ENCODE data around the gene ZC3H13.

ZC3H13 gene

DNA sequence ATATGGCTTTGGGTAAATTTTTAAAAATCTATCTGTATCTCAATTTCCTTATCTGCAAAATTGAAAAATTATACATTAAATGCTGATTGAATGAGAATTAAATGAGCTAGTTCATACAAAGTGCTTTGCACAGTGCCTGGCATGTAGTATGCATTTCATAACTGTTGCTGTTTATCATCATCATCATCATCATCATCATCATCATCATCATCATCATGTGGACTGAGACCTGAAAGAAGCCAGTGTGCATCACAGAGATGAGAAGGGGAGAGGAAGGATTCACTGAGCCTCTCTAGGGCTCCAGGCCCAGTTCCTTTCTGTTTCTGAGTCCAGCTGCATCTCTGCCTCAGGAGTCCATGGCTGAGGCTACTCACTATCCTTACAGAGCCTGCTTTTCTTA, 6.9 kb upstream of the ZC3H13 start:
- Histone ChIP-seq H3K79me2 (ENCODE audit: low read length) (no peaks in the 10 kb centered on the region), H3K27me3 (replicated peaks; ENCODE audit: insufficient read depth, low read length) (no peaks in the 10 kb centered on the region), H2AFZ (ENCODE audit: low read length) (no peak overlapping the region), H4K20me1 (ENCODE audit: insufficient read depth, low read length) (no peaks in the 10 kb centered on the region), H3K4me1 (ENCODE audit: low read length) (no peaks in the 10 kb centered on the region), H3F3A (ENCODE audit: insufficient read depth, low read length) (no peaks in the 10 kb centered on the region), H3K36me3 (replicated peaks; ENCODE audit: insufficient read depth, low read length) (no peaks in the 10 kb centered on the region), H3K9me2 (replicated peaks; ENCODE audit: insufficient read depth, low read length) (no peaks in the 10 kb centered on the region), H3K9ac (ENCODE audit: low read length) (no peak overlapping the region), H3K27ac (ENCODE audit: low read length) (no peak overlapping the region), H3K4me2 (ENCODE audit: low read depth, low read length) (no peak overlapping the region), H3K4me3 (ENCODE audit: low read length) (no peak overlapping the region), H3K9me3 (replicated peaks; ENCODE audit: insufficient read depth, low read length) (no peaks in the 10 kb centered on the region)
- no peak for TF ChIP-seq EZH2phosphoT487 (IDR thresholded peaks at IDR 0.05; ENCODE audit: low read length)
- DNase-seq = no peak

- Histone ChIP-seq H3K79me2 (ENCODE audit: low read length) (no peaks in the 10 kb centered on the region), H3K27ac (ENCODE audit: low read length) (no peak overlapping the region), H2AFZ (ENCODE audit: low read length) (no peak overlapping the region), H3K4me3 (ENCODE audit: low read length) (no peak overlapping the region), H3K27me3 (replicated peaks; ENCODE audit: insufficient read depth, low read length) (no peaks in the 10 kb centered on the region), H4K20me1 (ENCODE audit: insufficient read depth, low read length) (no peaks in the 10 kb centered on the region), H3K9me3 (replicated peaks; ENCODE audit: insufficient read depth, low read length) (no peaks in the 10 kb centered on the region), H3K4me1 (ENCODE audit: low read length) (0 out of 2 replicates have a peak, but pooled peaks cover 3% of the 10 kb centered on the region), H3K36me3 (replicated peaks; ENCODE audit: insufficient read depth, low read length) (no peaks in the 10 kb centered on the region), H3F3A (ENCODE audit: insufficient read depth, low read length) (no peaks in the 10 kb centered on the region), H3K9ac (ENCODE audit: low read length) (no peak overlapping the region), H3K9me2 (replicated peaks; ENCODE audit: insufficient read depth, low read length) (no peaks in the 10 kb centered on the region), H3K4me2 (ENCODE audit: low read depth, low read length) (no peak overlapping the region)
- TF ChIP-seq EZH2 (optimal IDR thresholded peaks at IDR 0.05; ENCODE audit: low read depth, low read length) (no peak), CTCF (IDR thresholded peaks at IDR 0.05; ENCODE audit: low read length) (no peak), EZH2phosphoT487 (IDR thresholded peaks at IDR 0.05; ENCODE audit: low read length) (no peak)
- no peak for DNase-seq
These were observed 5.7 kb upstream of the ZC3H13 start for GRCh38 chr13:46058268-46058667.

- Histone ChIP-seq H3K27ac (ENCODE audit: low read length) (no peak overlapping the region), H3F3A (ENCODE audit: insufficient read depth, low read length) (peaks cover under 1% of the 10 kb centered on the region; the same call in 1 of the 2 replicates), H3K27me3 (replicated peaks; ENCODE audit: insufficient read depth, low read length) (no peaks in the 10 kb centered on the region), H3K4me2 (ENCODE audit: low read depth, low read length) (no peak overlapping the region), H3K9me2 (replicated peaks; ENCODE audit: insufficient read depth, low read length) (no peaks in the 10 kb centered on the region), H3K36me3 (replicated peaks; ENCODE audit: insufficient read depth, low read length) (no peaks in the 10 kb centered on the region), H3K79me2 (ENCODE audit: low read length) (no peaks in the 10 kb centered on the region; the same call in 1 of the 2 replicates), H3K4me3 (ENCODE audit: low read length) (no peak overlapping the region), H3K9ac (ENCODE audit: low read length) (no peak overlapping the region), H4K20me1 (ENCODE audit: insufficient read depth, low read length) (no peaks in the 10 kb centered on the region), H3K9me3 (replicated peaks; ENCODE audit: insufficient read depth, low read length) (no peaks in the 10 kb centered on the region), H3K4me1 (ENCODE audit: low read length) (0 out of 2 replicates have a peak, but pooled peaks cover 3% of the 10 kb centered on the region), H2AFZ (ENCODE audit: low read length) (no peak overlapping the region)
- TF ChIP-seq CTCF (IDR thresholded peaks at IDR 0.05; ENCODE audit: low read length) (no peak), EZH2 (optimal IDR thresholded peaks at IDR 0.05; ENCODE audit: low read depth, low read length) (no peak), EZH2phosphoT487 (IDR thresholded peaks at IDR 0.05; ENCODE audit: low read length) (no peak)
- DNase-seq = no peak
These were observed 4.9 kb upstream of the ZC3H13 start for GRCh38 chr13:46057256-46058015.
